Activated T-helper 1 cell treated with anti-CD3 and anti-CD28 coated beads, Interleukin-2, amount 50 U/mL, for 16 hours (primary cell): ENCODE data around the gene ABCC1.

Experiments
- DNase-seq, 2 donors: peaks; one replicate each; pipeline ENCODE4 v3.0.0-alpha.2; 2020; ENCODE audit warnings: low read depth in 1 of 2, low spot score in 1 of 2

ABCC1 gene

GRCh38 chr16:16041196-16041892 is 91.9 kb downstream of the ABCC1 start:
- DNase-seq: no peak

- no peak for DNase-seq
These were observed 92.7 kb downstream of the ABCC1 start for GRCh38 chr16:16042076-16042475.

GRCh38 chr16:16045296-16045695 is 95.9 kb downstream of the ABCC1 start:
- DNase-seq: no peak

GRCh38 chr16:16045879-16046278 is 96.5 kb downstream of the ABCC1 start:
- DNase-seq: no peak

GRCh38 chr16:16047761-16048160 is 98.3 kb downstream of the ABCC1 start:
- no peak for DNase-seq

GRCh38 chr16:16048904-16049582 is 99.6 kb downstream of the ABCC1 start:
- DNase-seq: no peak

- no peak for DNase-seq
These were observed 100.7 kb downstream of the ABCC1 start for GRCh38 chr16:16050106-16050505.

- no peak for DNase-seq
These were observed 101.7 kb downstream of the ABCC1 start for GRCh38 chr16:16051132-16051531.

GRCh38 chr16:16052916-16053315 is 103.5 kb downstream of the ABCC1 start:
- no peak for DNase-seq

GRCh38 chr16:16057102-16057501 is 107.7 kb downstream of the ABCC1 start:
- DNase-seq: no peak

- no peak for DNase-seq
These were observed 109.7 kb downstream of the ABCC1 start for GRCh38 chr16:16059160-16059559.

- no peak for DNase-seq
These were observed 110.6 kb downstream of the ABCC1 start for GRCh38 chr16:16059895-16060590.

- no peak for DNase-seq
These were observed 112.9 kb downstream of the ABCC1 start for GRCh38 chr16:16062023-16062937.

- no peak for DNase-seq
These were observed 114.3 kb downstream of the ABCC1 start for GRCh38 chr16:16063683-16064082.

GRCh38 chr16:16064874-16065384 is 115.5 kb downstream of the ABCC1 start:
- DNase-seq: no peak

GRCh38 chr16:16067127-16067526 is 117.7 kb downstream of the ABCC1 start:
- DNase-seq: no peak

- DNase-seq: no peak
These were observed 122.3 kb downstream of the ABCC1 start for GRCh38 chr16:16071631-16072244.

- DNase-seq: no peak
These were observed 123.7 kb downstream of the ABCC1 start for GRCh38 chr16:16073001-16073545.

- DNase-seq: no peak
These were observed 124.8 kb downstream of the ABCC1 start for GRCh38 chr16:16073891-16074881.
